Endodermal cell (in vitro differentiated cells): ENCODE results near the gene IKBKG. TPM values are rescaled to one million over a fixed set of nuclear protein-coding genes. Genes with fewer than 3 reads are reported as not detected.
"Not testable (repeated sequence)": the region's sequence is repeated elsewhere in the genome, so short reads cannot be mapped to it uniquely, and the experiment has no call there.

ENCODE experiments used
- DNase-seq: peaks from one replicate; pipeline ENCODE4 v3.0.0-alpha.2; 2017
- H3K27ac ChIP-seq: 2 replicates; pipeline ENCODE4 v1.5.1; 2013; ENCODE audit warnings: mild to moderate bottlenecking, low read depth, low read length, moderate library complexity
- H3K27me3 ChIP-seq: 2 replicates; pipeline ENCODE4 v1.6.1; 2013; ENCODE audit warnings: mild to moderate bottlenecking, low read length, moderate library complexity; ENCODE audit not compliant: insufficient read depth, control insufficient read depth, poor library complexity, severe bottlenecking
- H3K36me3 ChIP-seq: 2 replicates; pipeline ENCODE4 v1.7.0; 2013; ENCODE audit warnings: mild to moderate bottlenecking, low read length, moderate library complexity; ENCODE audit not compliant: control insufficient read depth, insufficient read depth
- H3K4me1 ChIP-seq: one replicate; pipeline ENCODE4 v1.7.0; 2013; ENCODE audit warnings: low read length; ENCODE audit not compliant: control insufficient read depth, insufficient read depth
- H3K4me3 ChIP-seq: 2 replicates; pipeline ENCODE4 v1.5.1; 2013; ENCODE audit warnings: mild to moderate bottlenecking, low read length, moderate library complexity
- H3K9ac ChIP-seq: 2 replicates; pipeline ENCODE4 v1.6.1; 2013; ENCODE audit warnings: mild to moderate bottlenecking, low read length, moderate library complexity; ENCODE audit not compliant: poor library complexity, severe bottlenecking; ENCODE audit errors: extremely low read depth
- H3K9me3 ChIP-seq: 2 replicates; pipeline ENCODE4 v1.6.1; 2013; ENCODE audit warnings: mild to moderate bottlenecking, low read length, moderate library complexity; ENCODE audit not compliant: control insufficient read depth
- H3K27ac Mint-ChIP-seq: 2 replicates; pipeline ENCODE4 v1.8.0; 2020; ENCODE audit warnings: mixed read lengths
- H3K27me3 Mint-ChIP-seq: 2 replicates; pipeline ENCODE4 v1.8.0; 2021; ENCODE audit warnings: mild to moderate bottlenecking, mixed read lengths; ENCODE audit not compliant: insufficient read depth
- H3K36me3 Mint-ChIP-seq: 2 replicates; pipeline ENCODE4 v1.8.0; 2020; ENCODE audit warnings: low read depth, mixed read lengths
- H3K4me1 Mint-ChIP-seq: 2 replicates; pipeline ENCODE4 v1.8.0; 2020; ENCODE audit warnings: mixed read lengths
- H3K4me3 Mint-ChIP-seq: 2 replicates; pipeline ENCODE4 v1.8.0; 2020; ENCODE audit warnings: mild to moderate bottlenecking, moderate library complexity, mixed read lengths
- H3K9me3 Mint-ChIP-seq: 2 replicates; pipeline ENCODE4 v1.8.0; 2020; ENCODE audit warnings: mild to moderate bottlenecking, mixed read lengths
- WGBS, 2 experiments: methylation state at CpG; one replicate each; pipeline versions ENCODE4 v1.1.5 to v1.1.7; 2013; ENCODE audit warnings: missing lambda C conversion rate in 2 of 2, mixed read lengths in 1 of 2; ENCODE audit not compliant: insufficient coverage in 1 of 2, insufficient read length in 1 of 2; 5-methylcytosine and 5-hydroxymethylcytosine counted together
- total RNA-seq, 2 donors: library from RNA; stranded (reverse); fragmentation: NEBNext Ultra II Directional in 1 of 2; extraction: Animal tissue kit (Norgen Biotek cat#: 25700) in 1 of 2; gene quantifications; 2 replicates in 1 of 2; 3 replicates in 1 of 2; pipeline ENCODE4 v1.2.1, GENCODE V29; 2021
- TF ChIP-seq, protein P1 (sequence below): fragments of 200-600 bp; sonication (generic); conservative IDR thresholded peaks from 2 replicates; pipeline ENCODE4 v1.5.0; 2021; ENCODE audit warnings: antibody characterized with exemption, mild to moderate bottlenecking

Gene IKBKG
- total RNA-seq, 2 donors from 2014 or later: 19.8 to 20.3 TPM

DNA sequence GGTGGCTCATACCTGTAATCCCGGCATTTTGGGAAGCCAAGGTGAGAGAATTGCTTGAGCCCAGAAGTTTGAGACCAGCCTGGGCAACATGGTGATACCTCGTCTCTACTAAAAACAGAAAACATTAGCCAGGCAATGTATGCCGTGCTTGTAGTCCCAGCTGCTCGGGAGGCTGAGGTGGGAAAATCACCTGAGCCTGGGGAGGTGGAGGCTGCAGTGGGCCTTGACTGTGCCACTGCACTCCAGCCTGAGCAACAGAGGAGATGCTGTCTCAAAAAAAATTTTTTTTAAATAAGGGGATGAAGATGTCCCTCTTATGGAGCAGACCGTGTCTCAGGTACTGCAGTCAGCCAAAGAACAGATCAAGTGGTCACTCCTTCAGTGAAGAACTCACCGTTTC is 58.1 kb downstream of the IKBKG start:
- Histone ChIP-seq H3K4me3 (no peak overlapping the region), H3K36me3 (no peaks in the 10 kb centered on the region), H3K27ac (no peak overlapping the region), H3K27me3 (no peaks in the 10 kb centered on the region), H3K9me3 (no peaks in the 10 kb centered on the region), H3K4me1 (no peaks in the 10 kb centered on the region), H3K9ac (no peak overlapping the region)
- H3K4me3 Mint-ChIP-seq: no peak overlapping the region
- peaks cover 6% of the 10 kb centered on the region for H3K27me3 Mint-ChIP-seq
- H3K4me1 Mint-ChIP-seq: no peaks in the 10 kb centered on the region
- TF ChIP-seq, protein P1, sequence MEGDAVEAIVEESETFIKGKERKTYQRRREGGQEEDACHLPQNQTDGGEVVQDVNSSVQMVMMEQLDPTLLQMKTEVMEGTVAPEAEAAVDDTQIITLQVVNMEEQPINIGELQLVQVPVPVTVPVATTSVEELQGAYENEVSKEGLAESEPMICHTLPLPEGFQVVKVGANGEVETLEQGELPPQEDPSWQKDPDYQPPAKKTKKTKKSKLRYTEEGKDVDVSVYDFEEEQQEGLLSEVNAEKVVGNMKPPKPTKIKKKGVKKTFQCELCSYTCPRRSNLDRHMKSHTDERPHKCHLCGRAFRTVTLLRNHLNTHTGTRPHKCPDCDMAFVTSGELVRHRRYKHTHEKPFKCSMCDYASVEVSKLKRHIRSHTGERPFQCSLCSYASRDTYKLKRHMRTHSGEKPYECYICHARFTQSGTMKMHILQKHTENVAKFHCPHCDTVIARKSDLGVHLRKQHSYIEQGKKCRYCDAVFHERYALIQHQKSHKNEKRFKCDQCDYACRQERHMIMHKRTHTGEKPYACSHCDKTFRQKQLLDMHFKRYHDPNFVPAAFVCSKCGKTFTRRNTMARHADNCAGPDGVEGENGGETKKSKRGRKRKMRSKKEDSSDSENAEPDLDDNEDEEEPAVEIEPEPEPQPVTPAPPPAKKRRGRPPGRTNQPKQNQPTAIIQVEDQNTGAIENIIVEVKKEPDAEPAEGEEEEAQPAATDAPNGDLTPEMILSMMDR: no peak
- H3K36me3 Mint-ChIP-seq: no peaks in the 10 kb centered on the region
- DNase-seq: no peak
- H3K9me3 Mint-ChIP-seq: peaks cover 68% of the 10 kb centered on the region
- WGBS, 2 experiments: 83 to 100% methylated on average over 1 to 5 of the region's 6 CpGs
- H3K27ac Mint-ChIP-seq: no peak overlapping the region

DNA sequence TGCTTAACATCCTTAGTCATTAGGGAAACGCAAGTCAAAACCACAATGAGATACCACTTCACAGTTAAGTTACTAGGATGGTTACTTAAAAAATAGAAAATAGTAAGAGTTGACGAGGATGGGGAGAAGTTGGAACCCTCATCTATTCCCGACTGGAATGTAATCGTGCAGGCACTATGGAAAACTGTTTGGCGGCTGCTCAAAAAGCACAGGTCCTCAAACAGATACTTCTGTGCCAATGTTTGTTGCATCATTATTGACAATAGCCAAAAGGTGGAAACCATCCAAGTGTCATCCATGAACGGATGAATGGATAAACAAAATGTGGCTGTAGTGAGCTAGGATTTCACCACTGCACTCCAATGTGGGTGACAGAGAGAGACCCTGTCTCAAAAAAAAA is 60.0 kb downstream of the IKBKG start:
- H3K27me3 ChIP-seq: no peaks in the 10 kb centered on the region
- Mint-ChIP-seq H3K4me1 (no peaks in the 10 kb centered on the region), H3K27ac (no peak overlapping the region), H3K27me3 (peaks cover 6% of the 10 kb centered on the region), H3K4me3 (no peak overlapping the region), H3K9me3 (peaks cover 70% of the 10 kb centered on the region), H3K36me3 (no peaks in the 10 kb centered on the region)
- no peak overlapping the region for H3K4me3 ChIP-seq
- no peaks in the 10 kb centered on the region for H3K36me3 ChIP-seq
- no peak overlapping the region for H3K27ac ChIP-seq
- TF ChIP-seq, protein P1: no peak
- H3K9ac ChIP-seq: no peak overlapping the region
- DNase-seq: no peak
- H3K9me3 ChIP-seq: no peaks in the 10 kb centered on the region
- no peaks in the 10 kb centered on the region for H3K4me1 ChIP-seq
- WGBS, 2 experiments: 87 to 100% methylated on average over 2 to 5 of the region's 6 CpGs

DNA sequence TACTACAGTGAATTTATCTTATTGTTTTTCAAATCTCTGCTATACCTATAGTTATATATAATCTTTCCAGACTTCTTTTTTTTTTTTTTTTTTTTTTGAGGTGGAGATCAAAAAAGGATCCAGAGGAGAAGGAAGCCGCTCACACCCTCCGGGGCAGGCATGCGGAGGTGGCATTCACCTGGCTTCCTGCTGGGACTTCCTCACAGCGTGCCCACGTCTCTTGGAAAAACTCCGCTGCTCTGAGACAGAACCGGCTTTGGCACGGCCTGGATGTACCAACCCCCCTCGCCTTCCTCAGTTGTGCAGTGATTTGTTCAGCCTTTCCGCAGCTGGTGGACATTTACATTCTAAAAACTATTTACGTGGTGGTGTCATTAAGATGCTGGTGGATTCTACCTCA is 60.6 kb downstream of the IKBKG start:
- not testable (repeated sequence) for H3K27ac ChIP-seq, H3K27me3 Mint-ChIP-seq, H3K9ac ChIP-seq, DNase-seq, H3K27me3 ChIP-seq, H3K4me1 Mint-ChIP-seq, H3K4me3 ChIP-seq, H3K36me3 ChIP-seq, H3K36me3 Mint-ChIP-seq, H3K4me3 Mint-ChIP-seq, H3K27ac Mint-ChIP-seq, H3K9me3 ChIP-seq, H3K4me1 ChIP-seq
- 90 to 100% methylated on average over 2 to 8 of the region's 11 CpGs for WGBS, 2 experiments
- peaks cover 69% of the 10 kb centered on the region for H3K9me3 Mint-ChIP-seq

DNA sequence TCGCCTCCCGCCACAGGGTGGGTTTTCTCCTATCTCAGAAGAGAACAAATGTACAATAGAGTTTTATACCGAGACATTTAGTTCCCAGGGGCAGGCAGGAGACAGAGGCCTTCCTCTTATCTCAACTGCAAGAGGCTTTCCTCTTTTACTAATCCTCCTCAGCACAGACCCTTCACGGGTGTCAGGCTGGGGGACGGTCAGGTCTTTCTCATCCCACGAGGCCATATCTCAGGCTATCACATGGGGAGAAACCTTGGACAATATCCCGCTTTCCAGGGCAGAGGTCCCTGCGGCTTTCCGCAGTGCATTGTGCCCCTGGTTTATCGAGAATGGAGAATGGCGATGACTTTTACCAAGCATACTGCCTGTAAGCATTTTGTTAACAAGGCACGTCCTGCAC is 61.4 kb downstream of the IKBKG start:
- 89% methylated on average over 11 of the region's 12 CpGs; no CpG with 5 or more reads in 1 of the 2 experiments for WGBS, 2 experiments
- not testable (repeated sequence) for H3K4me3 ChIP-seq, DNase-seq, H3K27me3 Mint-ChIP-seq, H3K9ac ChIP-seq, H3K27me3 ChIP-seq, H3K36me3 Mint-ChIP-seq, H3K27ac Mint-ChIP-seq, H3K4me3 Mint-ChIP-seq, H3K9me3 ChIP-seq, H3K4me1 ChIP-seq, H3K36me3 ChIP-seq, H3K4me1 Mint-ChIP-seq, H3K27ac ChIP-seq
- peaks cover 62% of the 10 kb centered on the region for H3K9me3 Mint-ChIP-seq

DNA sequence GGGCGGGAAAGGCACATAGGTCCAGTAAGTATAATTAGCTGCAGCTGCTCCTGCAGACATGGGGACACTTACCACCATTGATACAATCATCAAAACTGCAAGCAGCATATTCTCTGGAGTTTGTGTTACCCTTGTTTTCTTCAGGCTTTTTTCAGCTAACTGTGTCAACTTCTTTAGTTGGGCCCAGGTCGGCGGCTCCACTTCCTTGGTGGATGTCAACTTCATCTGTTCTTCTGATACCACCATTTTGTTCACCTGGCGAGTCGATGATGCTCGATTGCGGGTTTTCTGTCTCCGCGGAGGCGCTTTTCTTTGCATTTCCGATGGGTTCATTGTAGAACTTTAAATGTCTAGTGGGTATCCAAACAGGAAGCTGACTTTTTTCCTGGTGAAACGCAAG is 63.7 kb downstream of the IKBKG start:
- not testable (repeated sequence) for DNase-seq, H3K4me3 ChIP-seq, H3K9ac ChIP-seq, H3K4me1 ChIP-seq, H3K9me3 ChIP-seq, H3K4me1 Mint-ChIP-seq, H3K27me3 ChIP-seq, H3K27ac ChIP-seq, H3K36me3 Mint-ChIP-seq, H3K36me3 ChIP-seq, H3K27me3 Mint-ChIP-seq, H3K4me3 Mint-ChIP-seq, H3K27ac Mint-ChIP-seq
- peaks cover 48% of the 10 kb centered on the region for H3K9me3 Mint-ChIP-seq
- WGBS, 2 experiments: 84 to 90% methylated on average over 4 to 6 of the region's 12 CpGs

DNA sequence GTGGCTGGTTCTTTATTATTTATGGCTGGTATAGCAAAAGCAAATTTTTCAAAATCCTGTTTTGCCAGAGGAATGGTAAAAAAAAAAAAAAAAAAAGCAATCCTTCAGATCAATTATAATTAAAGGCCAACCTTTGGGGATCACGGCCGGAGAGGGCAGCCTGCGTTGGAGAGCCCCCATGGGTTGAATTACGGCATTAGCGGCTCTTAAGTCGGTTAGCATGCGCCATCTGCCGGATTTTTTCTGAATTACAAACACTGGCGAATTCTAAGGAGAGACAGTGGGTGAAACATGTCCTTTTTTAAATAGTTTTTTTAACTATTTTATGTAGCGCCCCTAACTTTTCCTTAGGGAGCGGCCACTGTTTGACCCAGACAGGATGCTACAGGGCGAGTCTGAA is 66.2 kb downstream of the IKBKG start:
- not testable (repeated sequence) for H3K9me3 ChIP-seq, H3K36me3 Mint-ChIP-seq, H3K27me3 Mint-ChIP-seq, H3K4me3 ChIP-seq, H3K4me1 ChIP-seq, DNase-seq, H3K27me3 ChIP-seq, H3K27ac Mint-ChIP-seq, H3K4me3 Mint-ChIP-seq, H3K4me1 Mint-ChIP-seq, H3K9ac ChIP-seq, H3K36me3 ChIP-seq, H3K27ac ChIP-seq
- WGBS, 2 experiments: no CpG with 5 or more reads among the region's 12 CpGs
- H3K9me3 Mint-ChIP-seq: peaks cover 31% of the 10 kb centered on the region
